Ramos (cell line): ENCODE measurements around the gene FGL2.
"Not testable (repeated sequence)": the region's sequence is repeated elsewhere in the genome, so short reads cannot be mapped to it uniquely, and the experiment has no call there.

Experiments
- in situ Hi-C: fragments of 300-500 bp; cut with MboI; formaldehyde crosslinking; loops from one replicate; pipeline ENCODE4 v1.14.3; 2022; ENCODE audit warnings: low sequenced_read_pairs; ENCODE audit not compliant: unreplicated experiment

Gene FGL2

DNA sequence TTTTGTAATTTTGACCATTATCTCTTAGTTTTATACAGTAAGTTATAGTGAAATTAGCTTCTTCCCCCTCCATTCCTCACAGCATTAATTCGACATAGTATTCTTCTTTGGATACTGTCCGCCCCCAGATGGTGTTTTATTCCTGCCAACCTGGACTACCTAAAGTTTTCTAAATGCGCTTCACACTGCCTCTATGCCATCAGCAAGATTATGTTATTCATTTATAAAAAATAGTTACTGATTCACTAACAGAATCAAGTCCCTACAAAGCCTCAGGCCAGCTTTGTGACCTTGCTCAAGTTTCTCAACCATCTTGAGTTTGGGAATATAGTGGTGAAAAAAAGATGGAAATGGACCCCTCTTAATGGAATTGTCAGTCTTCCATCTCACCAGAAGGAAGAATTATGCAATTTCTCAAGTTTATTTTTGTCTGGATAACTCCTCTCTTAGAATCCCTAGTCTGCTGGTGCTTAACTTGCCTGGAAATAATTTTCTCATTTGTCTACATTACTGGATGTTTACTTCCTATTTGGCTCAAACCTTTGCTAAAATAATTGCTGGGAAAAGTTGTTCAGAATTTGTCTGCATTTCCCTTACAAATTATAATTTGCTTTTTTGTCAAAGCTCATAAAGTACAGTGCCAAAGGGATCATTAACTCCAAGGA lies 16.7 kb upstream of the FGL2 start:
- in situ Hi-C loops, result no loop called here

- in situ Hi-C loops, result no loop called here
These were observed 10.0 kb upstream of the FGL2 start for GRCh38 chr7:77209479-77210139.

- in situ Hi-C loops, result no loop called here
These were observed 8.8 kb upstream of the FGL2 start for GRCh38 chr7:77208416-77208815.

DNA sequence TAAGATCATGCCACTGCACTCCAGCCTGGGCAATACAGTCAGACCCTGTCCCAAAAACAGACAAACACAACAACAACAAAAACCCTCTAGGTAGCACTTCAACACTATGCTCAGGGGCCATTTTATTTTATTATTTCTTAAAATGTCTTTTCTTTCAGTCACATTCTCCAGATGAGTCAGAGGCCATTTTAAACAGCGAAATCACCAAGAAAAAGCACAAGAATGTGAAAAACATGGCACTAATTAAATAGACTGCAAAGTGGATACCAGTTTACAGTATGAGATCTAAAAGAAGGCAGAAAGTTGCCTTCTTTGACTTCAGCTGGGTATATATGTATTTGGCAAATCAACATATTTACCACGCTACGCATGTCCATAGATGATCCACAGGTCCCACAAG lies 6.1 kb upstream of the FGL2 start:
- in situ Hi-C loops, result no loop called here

DNA sequence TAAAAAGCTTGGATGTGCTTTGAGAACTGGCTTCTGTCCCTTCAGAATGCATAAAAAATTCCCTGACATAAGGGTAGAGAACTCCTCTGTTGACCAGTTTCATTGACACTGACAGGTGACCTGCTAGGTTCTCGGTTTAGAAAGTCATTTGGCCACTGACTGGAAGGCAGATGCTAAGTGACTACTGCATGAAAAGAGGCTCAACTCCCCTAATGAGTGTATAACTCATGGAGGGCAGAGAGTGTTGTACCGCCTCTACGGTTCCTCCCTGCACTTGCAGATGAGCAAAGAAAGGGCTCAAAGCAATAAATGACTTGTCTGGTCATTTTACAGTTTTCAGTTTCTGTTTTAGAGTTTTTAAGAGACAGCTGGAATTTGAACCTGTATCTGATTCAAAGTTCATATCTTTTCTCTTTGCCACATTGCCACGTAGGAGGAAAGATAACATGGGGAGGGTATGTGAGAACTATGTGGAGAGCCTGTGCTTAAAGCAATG lies 2.9 kb upstream of the FGL2 start:
- in situ Hi-C loops, result no loop called here

DNA sequence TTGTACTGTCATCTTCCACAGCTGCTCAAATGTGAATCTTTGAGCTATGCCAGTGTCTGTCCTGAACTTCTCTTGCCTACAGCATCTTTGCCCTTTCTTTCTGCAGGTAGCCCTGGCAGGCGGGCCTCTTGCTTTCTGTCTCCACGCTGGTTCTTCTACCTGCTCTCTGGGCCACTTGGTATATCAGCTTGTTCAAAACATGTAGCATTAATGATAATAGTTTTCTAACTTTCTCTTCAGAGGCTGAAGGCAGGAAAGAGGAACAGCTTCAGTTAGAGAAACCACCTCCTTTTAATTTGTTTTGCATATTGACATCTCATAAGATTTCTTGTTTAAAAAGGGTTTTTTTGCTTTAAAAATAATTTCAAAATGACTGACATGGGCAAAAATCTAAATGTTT lies 923 bp upstream of the FGL2 start:
- in situ Hi-C loops, result no loop called here

GRCh38 chr7:77197141-77197540 lies 2.5 kb downstream of the FGL2 start:
- in situ Hi-C loops, result no loop called here

DNA sequence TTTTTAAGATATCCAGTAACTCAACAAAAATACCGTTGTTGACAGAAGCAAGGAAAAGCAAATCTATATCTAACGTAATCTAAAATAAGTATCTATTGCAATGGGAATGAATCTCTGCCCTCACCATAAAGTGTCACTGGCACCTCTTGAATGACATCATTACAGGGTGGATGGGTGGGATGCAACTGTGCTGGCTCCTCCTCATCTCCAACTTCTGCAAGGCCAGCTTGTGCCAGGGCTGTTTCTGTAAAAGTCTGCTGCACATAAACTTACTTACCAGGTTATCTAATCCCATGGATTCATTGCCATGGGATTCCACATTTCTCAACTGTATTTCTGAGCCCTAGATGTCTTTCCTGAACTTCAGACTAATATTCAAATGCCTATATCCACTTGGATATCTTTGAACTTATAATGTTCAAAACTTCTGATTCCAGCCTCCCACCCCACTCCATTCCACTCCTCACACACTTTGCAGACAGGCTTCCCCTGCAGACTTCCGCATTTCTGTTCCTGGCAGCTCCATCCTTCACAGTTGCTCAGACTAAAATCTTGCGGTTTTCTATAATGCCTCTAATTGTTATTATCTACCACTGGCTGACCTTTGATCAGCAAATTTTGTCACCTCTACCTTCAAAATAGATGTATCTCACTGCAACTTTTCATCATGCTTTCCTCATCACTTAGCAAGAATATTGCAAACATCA lies 10.7 kb downstream of the FGL2 start:
- in situ Hi-C loops, result no loop called here

DNA sequence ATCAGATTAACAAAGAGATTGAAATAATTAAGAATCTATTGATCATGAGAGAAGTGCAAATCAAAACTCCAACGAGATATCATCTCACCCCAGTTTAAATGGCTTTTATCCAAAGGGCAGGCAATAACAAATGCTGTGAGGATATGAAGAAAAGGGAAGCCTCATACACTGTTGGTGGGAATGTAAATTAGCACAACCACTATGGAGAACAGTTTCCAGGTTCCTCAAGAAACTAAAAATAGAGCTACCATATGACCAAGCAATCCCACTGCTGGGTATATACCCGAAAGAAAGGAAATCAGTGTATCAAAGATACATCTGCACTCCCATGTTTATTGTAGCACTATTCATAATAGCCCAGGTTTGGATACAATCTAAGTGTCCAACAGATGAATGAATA lies 13.8 kb downstream of the FGL2 start:
- in situ Hi-C loops, result no loop called here

DNA sequence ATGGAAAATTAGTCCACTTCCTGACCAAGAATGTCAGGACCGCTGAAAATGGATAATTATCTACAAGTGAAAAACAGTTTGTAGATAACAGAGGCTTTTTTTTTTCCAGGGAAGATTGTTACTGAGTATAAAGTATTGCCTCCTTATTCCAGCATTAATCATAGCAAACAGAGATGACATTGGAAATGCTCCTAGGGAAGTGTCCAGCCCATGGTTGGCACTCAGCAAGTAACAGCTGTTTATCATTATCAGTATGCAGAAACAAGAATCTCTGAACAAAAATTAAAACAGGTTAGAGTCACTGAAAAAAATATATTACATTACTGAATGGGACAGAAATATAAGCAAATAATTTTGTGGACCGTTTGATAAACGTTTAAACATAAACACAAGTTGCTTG lies 14.6 kb downstream of the FGL2 start:
- in situ Hi-C loops, result no loop called here

DNA sequence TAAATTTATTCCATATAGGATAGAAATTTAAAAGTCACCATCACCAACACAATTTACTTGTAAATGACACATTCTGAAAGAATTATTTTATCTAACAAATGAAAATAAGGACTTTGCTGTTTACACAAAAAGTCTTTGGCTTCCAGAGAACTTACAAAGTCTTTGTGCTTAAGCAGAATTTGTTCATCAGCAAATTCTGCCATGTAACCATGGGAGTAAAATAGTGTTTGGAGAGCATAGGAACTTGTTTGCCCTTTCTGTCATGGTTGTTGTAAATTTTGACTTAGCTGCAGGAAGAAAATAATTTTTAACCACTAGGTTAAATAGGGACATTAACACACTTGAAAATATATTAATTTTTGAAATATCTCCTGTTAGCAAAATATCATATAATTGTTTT lies 15.2 kb downstream of the FGL2 start:
- in situ Hi-C loops, result no loop called here

DNA sequence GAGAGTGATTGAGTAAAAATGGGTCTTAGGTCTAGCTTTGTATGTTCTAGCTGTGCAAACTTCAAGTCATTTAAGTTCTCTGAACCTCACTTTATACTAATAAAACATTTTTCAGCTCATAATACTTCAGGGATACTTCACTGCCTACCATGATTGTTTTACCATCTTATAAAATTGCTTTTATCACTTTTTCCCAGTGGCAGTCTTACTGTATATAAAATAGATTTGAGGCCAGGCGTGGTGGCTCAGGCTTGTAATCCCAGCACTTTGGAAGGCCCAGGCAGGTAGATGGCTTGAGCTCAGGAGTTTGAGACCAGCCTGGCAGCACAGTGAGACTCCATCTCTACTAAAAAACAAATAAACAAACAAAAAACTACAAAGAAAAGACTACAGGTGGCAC lies 17.4 kb downstream of the FGL2 start:
- in situ Hi-C loops, result no loop called here

DNA sequence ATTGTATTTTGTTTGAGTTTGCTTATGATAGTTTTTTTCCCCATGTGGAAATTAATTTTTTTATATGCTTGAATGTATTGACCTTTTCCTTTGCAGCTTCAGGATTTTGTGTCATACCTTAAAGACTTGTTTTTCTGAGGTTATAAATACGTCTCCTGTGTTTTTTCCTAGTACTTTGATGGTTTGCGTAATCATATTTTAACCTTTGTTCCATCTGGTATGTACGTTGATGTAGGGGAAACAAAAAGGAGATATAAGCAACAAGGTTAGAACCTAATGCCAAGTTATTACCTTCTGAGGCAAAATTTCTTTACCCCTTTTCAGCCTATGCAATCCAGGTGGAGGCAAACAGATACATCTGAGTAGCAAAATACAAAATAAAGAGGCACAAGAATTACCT lies 17.9 kb downstream of the FGL2 start:
- in situ Hi-C loops, result no loop called here

DNA sequence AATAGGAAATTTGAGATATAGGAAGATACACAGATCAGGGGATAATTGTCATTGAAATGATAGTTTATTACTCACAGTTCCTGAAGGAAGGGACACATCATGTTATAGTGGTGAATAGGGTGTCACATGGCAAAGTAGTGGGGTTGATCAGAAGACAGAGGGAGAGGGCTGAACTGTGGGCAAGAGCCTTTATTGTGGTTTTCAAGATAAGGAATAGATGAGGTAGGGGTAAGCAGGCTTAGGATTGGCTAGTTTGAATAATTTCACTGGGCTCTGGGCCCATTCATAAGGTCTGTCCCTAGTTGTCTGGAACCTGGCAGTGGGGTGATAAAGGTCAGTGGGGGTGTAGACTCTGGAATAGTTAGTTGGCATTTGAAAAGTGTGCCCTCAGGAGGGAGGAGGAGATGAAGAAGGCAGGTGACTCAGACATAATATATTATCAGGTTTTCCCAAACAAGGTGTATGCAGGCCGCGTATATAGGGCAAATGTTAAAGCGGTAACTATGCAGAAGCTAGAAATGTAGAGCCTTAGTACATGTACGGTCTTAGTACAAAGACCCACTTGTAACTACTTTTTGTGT lies 18.5 kb downstream of the FGL2 start:
- in situ Hi-C loops, result no loop called here

- in situ Hi-C loops, result not testable (repeated sequence)
These were observed 21.6 kb downstream of the FGL2 start for GRCh38 chr7:77178024-77178423.

DNA sequence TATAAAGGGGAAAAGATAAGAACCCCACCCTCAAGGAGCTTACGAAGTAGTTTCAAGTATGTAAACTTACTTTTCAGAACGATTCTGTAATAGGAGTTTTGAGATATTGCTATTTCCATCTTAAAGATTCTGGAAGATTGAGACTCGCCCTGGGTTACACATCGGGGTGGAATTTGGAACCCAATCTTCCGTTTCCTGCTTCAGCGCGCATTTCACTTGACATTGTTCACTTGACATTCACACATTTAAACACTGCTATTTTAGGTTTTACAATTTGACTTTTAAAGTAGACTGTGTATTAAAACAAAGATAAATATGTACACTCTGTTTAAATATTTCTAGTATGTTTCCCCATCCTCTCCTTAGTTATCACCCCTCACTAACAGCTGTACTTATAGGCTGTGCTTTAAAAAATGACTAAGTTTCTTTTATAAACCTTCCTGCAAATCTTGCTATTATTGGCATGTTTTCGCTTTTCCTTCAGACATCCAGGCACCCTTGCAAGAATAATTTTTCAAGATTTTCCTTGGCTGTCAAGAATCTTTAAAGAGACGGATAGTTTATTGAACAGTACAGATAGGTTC lies 22.2 kb downstream of the FGL2 start:
- in situ Hi-C loops, result not testable (repeated sequence)

DNA sequence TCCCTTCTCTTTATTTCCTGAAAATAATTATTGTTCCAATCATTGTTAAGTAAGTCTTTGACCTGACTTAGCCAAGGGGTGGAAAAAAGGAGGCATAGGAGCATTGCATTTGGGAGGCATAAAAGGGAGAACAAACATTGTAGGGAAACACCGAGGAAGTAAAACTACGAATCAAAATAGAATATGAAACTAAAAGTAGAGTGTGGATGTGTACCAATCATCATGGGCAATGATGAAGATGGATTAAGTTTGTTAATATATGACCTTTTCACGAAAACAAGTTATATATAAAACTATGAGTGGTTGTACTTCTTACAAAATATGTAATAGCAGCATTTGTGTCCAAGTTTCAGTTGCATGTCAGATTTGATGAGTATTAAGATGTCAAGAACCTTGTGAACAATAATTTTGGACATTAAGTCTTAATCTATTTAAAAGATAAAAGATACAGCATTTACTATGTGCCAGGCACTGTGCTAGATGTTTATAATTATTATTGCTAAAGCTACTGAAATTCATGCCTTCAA lies 24.3 kb downstream of the FGL2 start:
- in situ Hi-C loops, result not testable (repeated sequence)

- in situ Hi-C loops, result not testable (repeated sequence)
These were observed 25.2 kb downstream of the FGL2 start for GRCh38 chr7:77174418-77174817.

DNA sequence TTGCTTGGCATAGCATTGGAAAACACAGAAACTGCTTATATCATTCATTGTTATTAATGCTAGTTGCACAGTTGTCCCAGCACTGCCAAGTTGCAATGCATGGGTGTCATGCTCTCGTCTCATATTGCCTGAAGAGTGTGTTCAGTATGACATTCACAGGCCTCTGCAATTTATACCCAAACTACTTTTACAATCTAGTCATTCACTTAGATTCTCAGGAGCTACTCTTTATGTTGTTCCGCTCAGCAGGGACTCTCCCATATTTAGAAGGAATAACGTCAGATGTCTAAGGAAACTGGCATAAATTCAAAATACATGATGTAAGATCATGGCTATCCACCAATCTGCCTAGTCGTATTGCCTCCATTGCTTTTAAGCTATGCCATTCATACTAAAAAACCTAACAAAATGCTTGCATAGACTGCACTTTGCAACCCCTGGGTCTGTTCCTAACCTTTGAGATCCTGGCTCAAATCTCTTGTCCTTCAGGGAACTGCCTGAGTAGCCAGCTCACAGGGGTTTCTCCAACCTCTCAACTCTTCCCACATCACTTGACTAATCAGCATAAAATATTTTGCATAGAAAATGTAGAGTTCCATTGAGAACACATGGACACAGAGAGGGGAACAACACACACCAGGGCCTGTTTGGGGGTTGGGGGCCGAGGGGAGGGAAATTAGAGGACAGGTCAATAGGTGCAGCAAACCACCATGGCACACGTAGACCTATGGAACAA lies 27.0 kb downstream of the FGL2 start:
- in situ Hi-C loops, result not testable (repeated sequence)

GRCh38 chr7:77171073-77171472 lies 28.5 kb downstream of the FGL2 start:
- in situ Hi-C loops, result not testable (repeated sequence)
